ENCODE data around the gene NKTR. TPM values are rescaled to one million over a fixed set of nuclear protein-coding genes. Genes with fewer than 3 reads are reported as not detected.

NKTR gene
- total RNA-seq, 1 experiment from 2014 or later = 79.8 TPM

GRCh38 chr3:42694366-42694765, 93.9 kb downstream of the NKTR start:
- Histone ChIP-seq H4K8ac (replicated peaks; ENCODE audit: insufficient read length, low read depth, low read length) (no peak overlapping the region), H2AK5ac (ENCODE audit: insufficient read length, low read length) (no peak overlapping the region), H3K79me2 (ENCODE audit: insufficient read depth, low read length) (no peaks in the 10 kb centered on the region), H2AFZ (ENCODE audit: low read length) (no peak overlapping the region), H3K56ac (ENCODE audit: insufficient read length, low read depth, low read length) (no peak overlapping the region), H4K91ac (ENCODE audit: insufficient read length, low read depth, low read length) (no peak overlapping the region), H2BK15ac (ENCODE audit: low read depth, low read length) (no peak overlapping the region), H3K4ac (ENCODE audit: low read depth, low read length) (no peak overlapping the region), H3K9ac (ENCODE audit: extremely low read depth, insufficient read length, low read length) (no peak overlapping the region), H3K4me2 (ENCODE audit: insufficient read depth, insufficient read length, low read length) (no peak overlapping the region), H3K23me2 (ENCODE audit: insufficient read length, low read depth, low read length, poor library complexity, severe bottlenecking) (no peaks in the 10 kb centered on the region), H2BK12ac (ENCODE audit: insufficient read length, low read depth, low read length) (no peak overlapping the region), H3K4me1 (ENCODE audit: insufficient read depth, low read length) (no peaks in the 10 kb centered on the region), H3T11ph (ENCODE audit: low read length) (no peak overlapping the region), H3K9me3 (ENCODE audit: control insufficient read depth, low read depth, low read length) (no peaks in the 10 kb centered on the region), H2BK120ac (ENCODE audit: low read depth, low read length, poor library complexity, severe bottlenecking) (no peak overlapping the region), H3K18ac (ENCODE audit: insufficient read length, low read depth, low read length) (no peak overlapping the region), H4K20me1 (ENCODE audit: control insufficient read depth, insufficient read depth, insufficient read length) (no peaks in the 10 kb centered on the region), H3K79me1 (ENCODE audit: insufficient read depth, low read depth, low read length, poor library complexity, severe bottlenecking) (no peaks in the 10 kb centered on the region), H2BK20ac (ENCODE audit: low read depth, low read length, poor library complexity, severe bottlenecking) (no peak overlapping the region), H3K27ac (ENCODE audit: insufficient read length, low read depth, low read length) (no peak overlapping the region), H3K14ac (ENCODE audit: insufficient read depth, low read length) (no peak overlapping the region), H3K27me3 (ENCODE audit: insufficient read depth, low read length) (no peaks in the 10 kb centered on the region; the same call in 1 of the 2 replicates), H4K5ac (ENCODE audit: insufficient read length, low read depth, low read length) (no peak overlapping the region), H3K23ac (ENCODE audit: insufficient read length, low read depth, low read length) (no peak overlapping the region), H2BK5ac (ENCODE audit: insufficient read length, low read length) (no peak overlapping the region)
- H3K4me1 Mint-ChIP-seq = peaks cover 9 to 14% of the 10 kb centered on the region in 2 experiments
- no peak for DNase-seq
- no peak overlapping the region for H3K27ac Mint-ChIP-seq
- peaks cover 7% of the 10 kb centered on the region for H3K27me3 Mint-ChIP-seq (ENCODE audit: low read depth)
- TF ChIP-seq, protein P1, sequence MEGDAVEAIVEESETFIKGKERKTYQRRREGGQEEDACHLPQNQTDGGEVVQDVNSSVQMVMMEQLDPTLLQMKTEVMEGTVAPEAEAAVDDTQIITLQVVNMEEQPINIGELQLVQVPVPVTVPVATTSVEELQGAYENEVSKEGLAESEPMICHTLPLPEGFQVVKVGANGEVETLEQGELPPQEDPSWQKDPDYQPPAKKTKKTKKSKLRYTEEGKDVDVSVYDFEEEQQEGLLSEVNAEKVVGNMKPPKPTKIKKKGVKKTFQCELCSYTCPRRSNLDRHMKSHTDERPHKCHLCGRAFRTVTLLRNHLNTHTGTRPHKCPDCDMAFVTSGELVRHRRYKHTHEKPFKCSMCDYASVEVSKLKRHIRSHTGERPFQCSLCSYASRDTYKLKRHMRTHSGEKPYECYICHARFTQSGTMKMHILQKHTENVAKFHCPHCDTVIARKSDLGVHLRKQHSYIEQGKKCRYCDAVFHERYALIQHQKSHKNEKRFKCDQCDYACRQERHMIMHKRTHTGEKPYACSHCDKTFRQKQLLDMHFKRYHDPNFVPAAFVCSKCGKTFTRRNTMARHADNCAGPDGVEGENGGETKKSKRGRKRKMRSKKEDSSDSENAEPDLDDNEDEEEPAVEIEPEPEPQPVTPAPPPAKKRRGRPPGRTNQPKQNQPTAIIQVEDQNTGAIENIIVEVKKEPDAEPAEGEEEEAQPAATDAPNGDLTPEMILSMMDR (conservative IDR thresholded peaks at IDR 0.05) = no peak
- H3K36me3 Mint-ChIP-seq (ENCODE audit: insufficient read depth in 1 of 3, low read depth in 3 of 3) = no peaks in the 10 kb centered on the region; a peak in 1 of 7 replicates
- H3K4me3 Mint-ChIP-seq = no peak overlapping the region
- no peaks in the 10 kb centered on the region for H3K9me3 Mint-ChIP-seq

Data from H9 (cell line).